HG02840 (cell line): ENCODE results near the gene EIF3B.
"Not testable (repeated sequence)": the region's sequence is repeated elsewhere in the genome, so short reads cannot be mapped to it uniquely, and the experiment has no call there.

Experiments used
- ATAC-seq: cut with Tn5 transposase; IDR thresholded peaks from one replicate; pipeline ENCODE4 v1.9.1; 2021; ENCODE audit warnings: mild to moderate bottlenecking, moderate library complexity, moderate number of reproducible peaks; ENCODE audit not compliant: unreplicated experiment, low FRiP score

EIF3B gene

DNA sequence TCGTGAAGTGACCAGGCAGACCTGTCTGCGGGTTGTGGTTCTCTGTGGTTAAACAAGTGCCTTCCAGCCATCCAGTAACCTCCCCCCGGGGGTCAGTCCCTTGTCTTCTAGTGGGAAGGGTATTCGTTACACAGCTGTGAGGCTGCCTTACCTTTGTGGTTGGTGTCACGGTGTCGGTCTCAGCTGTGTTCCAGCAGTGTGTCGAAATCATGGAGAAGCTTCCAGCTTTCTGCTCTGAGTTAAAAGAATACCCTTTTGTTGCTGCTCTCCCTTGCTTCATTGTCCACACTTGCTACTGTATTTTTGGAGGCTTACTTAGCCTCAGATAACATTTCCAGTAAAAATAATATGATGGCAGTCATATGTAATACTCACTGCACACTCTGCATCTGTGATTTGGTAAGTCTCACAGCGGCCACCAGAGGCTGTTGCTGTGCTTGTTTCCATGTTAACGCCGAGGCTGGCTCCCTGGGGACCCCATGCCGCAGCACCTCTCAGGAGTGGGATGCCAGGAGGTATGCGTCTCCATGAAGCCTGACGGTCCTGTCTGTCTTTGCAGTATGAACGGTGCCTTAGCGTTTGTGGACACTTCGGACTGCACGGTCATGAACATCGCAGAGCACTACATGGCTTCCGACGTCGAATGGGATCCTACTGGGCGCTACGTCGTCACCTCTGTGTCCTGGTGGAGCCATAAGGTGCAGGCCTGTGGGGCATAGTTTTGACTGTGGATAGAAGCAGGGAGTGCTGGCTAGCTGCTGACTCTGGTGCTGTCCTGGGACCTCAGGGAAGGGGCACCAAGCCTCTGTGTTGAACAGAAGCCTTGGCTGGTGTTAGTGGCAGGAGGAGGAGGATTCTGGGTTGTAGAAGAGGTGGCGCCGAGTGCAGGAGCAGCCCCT is 20.5 kb downstream of the EIF3B start:
- ATAC-seq: no peak

- ATAC-seq: no peak
Measured at GRCh38 chr7:2376351-2377154, 21.9 kb downstream of the EIF3B start.

- not testable (repeated sequence) for ATAC-seq
Measured at GRCh38 chr7:2377492-2377891, 22.9 kb downstream of the EIF3B start.

- not testable (repeated sequence) for ATAC-seq
Measured at GRCh38 chr7:2378125-2378524, 23.5 kb downstream of the EIF3B start.

- no peak for ATAC-seq
Measured at GRCh38 chr7:2379161-2379560, 24.5 kb downstream of the EIF3B start.

GRCh38 chr7:2379821-2380450 is 25.3 kb downstream of the EIF3B start:
- ATAC-seq: no peak

GRCh38 chr7:2380461-2380860 is 25.8 kb downstream of the EIF3B start:
- no peak for ATAC-seq

DNA sequence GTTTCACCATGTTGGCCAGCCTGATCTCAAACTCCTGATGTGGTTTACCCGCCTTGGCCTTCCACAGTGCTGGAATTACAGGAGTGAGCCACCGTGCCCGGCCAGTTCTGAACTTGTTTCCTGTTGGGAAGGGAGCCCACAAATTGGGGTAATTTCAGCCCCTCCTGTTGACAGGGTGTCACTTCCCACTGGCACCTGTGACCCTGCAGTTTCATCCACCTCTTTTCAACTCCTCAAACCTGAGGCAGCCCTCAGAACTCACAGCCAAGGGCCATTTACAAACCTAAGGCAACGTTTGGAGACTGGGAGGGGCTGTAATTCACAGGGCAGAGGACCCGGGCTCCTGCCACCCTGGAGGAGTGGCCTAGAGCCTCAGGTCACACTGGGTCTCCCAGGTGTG is 26.6 kb downstream of the EIF3B start:
- no peak for ATAC-seq

GRCh38 chr7:2381881-2382509 is 27.4 kb downstream of the EIF3B start:
- ATAC-seq: no peak

DNA sequence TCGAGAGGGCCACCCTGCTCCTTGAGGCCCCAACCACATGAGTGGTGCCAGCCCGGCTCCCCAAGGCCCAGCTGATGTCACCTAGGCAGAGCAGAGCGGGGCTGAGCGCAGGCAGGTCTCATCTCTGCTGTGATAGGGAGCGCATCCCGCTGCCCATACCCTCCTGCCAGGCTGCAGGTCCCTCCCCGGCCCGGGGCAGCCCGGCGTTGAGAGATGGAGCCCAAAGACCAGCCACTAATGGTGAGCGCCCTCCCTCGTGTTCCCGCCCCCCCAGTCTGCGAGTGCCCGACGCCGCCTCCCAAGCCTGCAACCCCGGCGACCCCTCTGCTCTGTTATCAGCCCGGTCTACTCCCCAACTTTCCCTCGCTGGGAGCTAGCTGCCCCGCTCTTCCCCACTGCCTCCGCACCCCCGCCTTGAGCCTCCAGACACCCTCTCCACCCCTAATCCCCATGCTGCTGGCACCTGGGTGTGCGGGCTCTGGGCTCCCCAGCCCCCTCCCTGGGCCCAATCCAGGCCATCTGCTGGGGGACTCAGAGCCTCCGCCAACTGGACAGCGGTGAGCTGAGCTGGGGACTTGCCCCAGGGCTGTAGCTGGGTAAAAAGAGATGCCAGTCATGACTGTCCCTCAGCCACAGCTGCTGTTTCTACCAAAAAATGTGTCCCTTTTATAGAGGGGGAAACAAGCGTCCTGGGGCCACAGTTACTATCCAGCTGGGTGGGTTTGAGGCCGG is 29.1 kb downstream of the EIF3B start:
- ATAC-seq: no peak

DNA sequence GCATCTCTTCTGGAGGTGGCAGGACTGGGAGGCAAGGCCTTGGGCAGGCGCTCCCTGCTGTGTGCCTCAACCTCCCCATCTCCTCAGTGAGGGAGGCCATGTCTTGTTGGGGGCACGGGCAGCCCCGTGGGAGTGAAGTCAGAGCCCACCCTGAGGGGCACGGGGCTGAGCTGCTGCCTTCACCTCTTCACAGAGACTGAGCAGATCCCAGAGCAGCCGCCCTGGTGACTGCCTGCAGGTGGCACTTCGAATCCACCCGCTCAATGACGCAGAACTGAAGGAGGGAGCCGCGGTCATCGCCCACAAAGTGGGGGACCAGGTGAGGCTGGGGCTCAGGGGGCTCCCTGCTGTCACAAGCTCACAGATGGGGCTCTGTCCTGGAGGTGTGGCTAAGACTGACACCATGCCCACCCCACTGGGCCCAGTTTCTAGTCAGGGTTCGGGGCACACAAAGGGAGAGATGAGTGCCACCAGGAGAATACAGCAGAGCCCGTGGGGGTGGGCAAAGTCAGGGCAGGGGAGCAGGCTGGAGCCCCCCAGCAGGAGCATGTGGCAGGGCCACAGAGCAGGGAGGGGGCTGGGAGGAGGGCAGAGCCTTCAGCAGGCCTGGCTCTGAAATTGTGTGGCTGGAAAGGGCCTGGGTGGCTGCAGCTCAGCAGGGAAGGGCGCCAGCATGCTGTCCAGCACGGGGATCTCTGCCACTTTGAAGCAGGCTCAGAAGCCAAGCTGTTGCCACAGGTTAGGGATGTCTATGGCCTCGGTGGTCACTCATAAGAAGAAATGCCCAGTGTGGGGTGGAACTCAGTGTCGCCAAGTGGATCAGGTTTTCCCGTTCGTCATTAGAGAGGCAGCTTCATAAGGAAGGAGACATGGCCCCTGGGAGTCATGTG is 30.0 kb downstream of the EIF3B start:
- ATAC-seq: no peak

GRCh38 chr7:2386122-2386521 is 31.5 kb downstream of the EIF3B start:
- ATAC-seq: not testable (repeated sequence)

GRCh38 chr7:2386964-2387669 is 32.5 kb downstream of the EIF3B start:
- no peak for ATAC-seq

DNA sequence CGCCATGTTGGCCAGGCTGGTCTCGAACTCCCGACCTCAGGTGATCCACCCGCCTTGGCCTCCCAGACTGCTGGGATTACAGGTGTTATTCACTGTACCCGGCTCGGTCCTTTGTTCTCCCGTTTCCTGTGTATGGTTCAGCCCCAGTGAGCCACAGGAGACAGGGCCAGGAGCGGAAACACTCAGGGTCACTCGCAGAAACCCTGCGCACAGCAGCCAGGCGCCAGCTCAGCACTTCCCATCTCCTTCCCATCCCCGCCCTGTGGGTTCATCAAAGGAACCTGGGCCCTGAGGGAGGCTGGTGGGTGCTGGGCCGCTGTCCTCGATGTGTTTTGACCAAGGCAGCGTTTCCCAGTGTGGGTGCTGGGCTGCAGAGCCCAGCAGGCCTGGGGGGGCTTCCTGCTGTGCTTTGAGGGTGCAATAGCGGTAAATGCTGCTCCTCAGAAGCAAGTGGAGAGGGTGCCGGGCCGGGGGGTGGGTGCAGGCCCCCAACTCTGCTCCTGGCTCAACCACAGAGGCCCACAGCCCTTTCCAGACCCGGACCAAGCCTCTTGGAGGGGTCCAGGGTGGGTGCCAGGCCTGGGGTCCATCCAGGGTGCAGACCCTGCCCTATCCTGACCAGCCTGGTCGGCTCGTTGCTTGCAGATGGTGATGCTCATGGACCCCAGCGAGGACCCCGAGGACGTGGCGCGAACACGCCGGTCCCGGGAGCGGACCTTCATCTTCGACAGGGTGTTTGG is 33.4 kb downstream of the EIF3B start:
- ATAC-seq: no peak

GRCh38 chr7:2388637-2388954 is 34.0 kb downstream of the EIF3B start:
- no peak for ATAC-seq

DNA sequence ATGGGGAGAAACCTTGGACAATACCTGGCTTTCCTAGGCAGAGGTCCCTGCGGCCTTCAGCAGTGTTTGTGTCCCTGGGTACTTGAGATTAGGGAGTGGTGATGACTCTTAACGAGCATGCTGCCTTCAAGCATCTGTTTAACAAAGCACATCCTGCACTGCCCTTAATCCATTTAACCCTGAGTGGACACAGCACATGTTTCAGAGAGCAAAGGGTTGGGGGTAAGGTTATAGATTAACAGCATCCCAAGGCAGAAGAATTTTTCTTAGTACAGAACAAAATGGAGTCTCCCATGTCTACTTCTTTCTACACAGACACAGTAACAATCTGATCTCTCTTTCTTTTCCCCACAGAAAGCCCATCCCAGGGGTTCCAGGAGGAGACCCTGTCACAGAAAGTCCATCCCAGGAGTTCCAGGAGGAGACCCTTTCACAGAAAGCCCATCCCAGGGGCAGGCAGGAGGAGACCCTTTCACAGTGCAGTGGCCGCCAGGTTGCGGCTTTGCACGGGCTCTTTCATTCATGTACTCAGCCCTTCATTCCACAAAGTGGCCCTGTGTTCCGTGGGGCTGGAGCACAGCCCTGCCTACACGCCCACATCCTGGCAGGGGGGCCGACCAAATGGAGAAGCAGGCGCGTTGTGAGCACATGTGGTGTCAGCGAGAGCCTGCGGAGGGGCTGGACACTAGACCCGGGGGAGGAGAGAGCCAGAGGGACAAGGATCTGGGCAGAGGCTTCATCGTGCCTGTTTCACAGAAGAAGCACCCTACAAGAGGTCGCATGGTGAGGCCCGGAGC is 35.6 kb downstream of the EIF3B start:
- not testable (repeated sequence) for ATAC-seq

GRCh38 chr7:2393706-2394105 is 39.1 kb downstream of the EIF3B start:
- ATAC-seq: no peak
